Sigmoid colon (tissue), 7 donors: ENCODE results near the gene HCRT. TPM values are rescaled to one million over a fixed set of nuclear protein-coding genes. Genes with fewer than 3 reads are reported as not detected.
"Not testable (repeated sequence)": the region's sequence is repeated elsewhere in the genome, so short reads cannot be mapped to it uniquely, and the experiment has no call there.

Source experiments
- DNase-seq: peaks from one replicate; pipeline ENCODE4 v3.0.0-alpha.2; 2019
- H3K27ac ChIP-seq, 4 donors: fragments of 200-600 bp; sonication (generic); one replicate each; pipeline ENCODE4 v1.5.1; 2016 to 2019; ENCODE audit warnings: mild to moderate bottlenecking in 1 of 4
- H3K27me3 ChIP-seq, 3 donors: fragments of 200-600 bp; sonication (generic); one replicate each; pipeline ENCODE4 v1.5.1; 2019; ENCODE audit warnings: mild to moderate bottlenecking in 1 of 3
- H3K36me3 ChIP-seq, 4 donors: fragments of 200-600 bp; sonication (generic); one replicate each; pipeline ENCODE4 v1.5.1; 2016 to 2019
- H3K4me1 ChIP-seq, 4 donors: fragments of 200-600 bp; sonication (generic); one replicate each; pipeline ENCODE4 v1.5.1; 2017 to 2019
- H3K4me3 ChIP-seq, 4 donors: fragments of 200-600 bp; sonication (generic); one replicate each; pipeline ENCODE4 v1.5.1; 2017 to 2019; ENCODE audit warnings: mild to moderate bottlenecking in 2 of 4, moderate library complexity in 1 of 4
- H3K9me3 ChIP-seq, 4 donors: fragments of 200-600 bp in 3 of 4; sonication (generic) in 3 of 4; one replicate each; pipeline versions ENCODE4 v1.5.1 to v1.6.1; 2013 to 2019
- EP300 ChIP-seq, 4 donors: sonication (generic); formaldehyde crosslinking; IDR thresholded peaks; one replicate each; pipeline ENCODE4 v1.6.1; 2017; ENCODE audit warnings: antibody characterized with exemption in 4 of 4
- POLR2A ChIP-seq, 2 donors: fragments of 450-650 bp; IDR thresholded peaks; one replicate each; pipeline ENCODE4 v1.6.1; 2016; ENCODE audit warnings: antibody characterized with exemption in 2 of 2, mild to moderate bottlenecking in 2 of 2, moderate library complexity in 2 of 2
- POLR2AphosphoS5 ChIP-seq, 4 donors: sonication (generic); formaldehyde crosslinking; IDR thresholded peaks; one replicate each; pipeline ENCODE4 v1.6.1; 2017; ENCODE audit warnings: antibody characterized with exemption in 4 of 4
- WGBS, 2 donors: extraction: QIAGEN DNeasy Blood & Tissue Kit; methylation state at CpG; one replicate each; pipeline ENCODE4 v1.1.7; 2013; 5-methylcytosine and 5-hydroxymethylcytosine counted together
- intact Hi-C: fragments of 100-400 bp; cut with DNase I; formaldehyde crosslinking; loops from one replicate; pipeline ENCODE4 v1.15.1; 2023
- polyA plus RNA-seq, 3 donors: library from polyadenylated mRNA; stranded (reverse); fragments of 200-250 nt; gene quantifications; one replicate each; pipeline ENCODE4 v1.2.3, GENCODE V29; 2013
- total RNA-seq, 4 donors: library from RNA; depleted of rRNA; stranded (reverse); fragments of >200 nt; gene quantifications; one replicate each; pipeline ENCODE4 v1.1.0, GENCODE V29; 2016
- TF ChIP-seq, protein P1 (sequence below), 4 experiments: fragments of 450-650 bp in 3 of 4; fragments of 200-600 bp in 1 of 4; IDR thresholded peaks; one replicate each; pipeline ENCODE4 v1.5.1; 2016 to 2019; ENCODE audit warnings: antibody characterized with exemption in 4 of 4, mild to moderate bottlenecking in 3 of 4, moderate library complexity in 2 of 4
- donor health status: healthy with polysubstance abuse.
- donor health status: Bipolar disorder and iron deficiency.
- donor health status: healthy.

Gene HCRT
- total and polyA plus RNA-seq, 7 donors, result not detected

DNA sequence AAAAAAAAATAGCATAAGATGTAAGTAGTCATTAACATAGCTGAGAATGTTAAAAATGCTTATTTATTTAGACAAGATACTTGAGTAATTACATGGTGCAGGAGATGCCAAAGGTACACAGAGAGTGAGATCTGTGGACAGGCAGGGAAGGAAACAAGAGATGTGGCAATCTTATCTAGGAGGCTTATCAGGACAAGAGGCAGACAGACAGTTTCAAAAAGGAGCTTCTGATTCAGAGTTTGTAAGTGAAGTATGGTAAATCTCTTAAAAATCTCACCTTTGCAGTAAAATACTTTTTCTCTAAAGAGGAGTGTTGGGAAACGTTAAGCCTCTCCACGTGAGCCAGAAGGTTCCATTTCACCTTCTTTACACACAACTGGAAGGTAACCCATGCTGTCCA, 28.9 kb upstream of the HCRT start:
- no peak for DNase-seq
- Histone ChIP-seq H3K27me3 (no peaks in the 10 kb centered on the region), H3K27ac (no peak overlapping the region), H3K36me3 (peaks cover 35 to 97% (median 77%) of the 10 kb centered on the region in 4 donors), H3K9me3 (no peaks in the 10 kb centered on the region), H3K4me1 (no peaks in the 10 kb centered on the region), H3K4me3 (no peak overlapping the region)
- intact Hi-C loops, result no loop called here
- 78 to 93% methylated on average over 2 of the region's 2 CpGs for WGBS, 2 donors
- TF ChIP-seq, protein P1, sequence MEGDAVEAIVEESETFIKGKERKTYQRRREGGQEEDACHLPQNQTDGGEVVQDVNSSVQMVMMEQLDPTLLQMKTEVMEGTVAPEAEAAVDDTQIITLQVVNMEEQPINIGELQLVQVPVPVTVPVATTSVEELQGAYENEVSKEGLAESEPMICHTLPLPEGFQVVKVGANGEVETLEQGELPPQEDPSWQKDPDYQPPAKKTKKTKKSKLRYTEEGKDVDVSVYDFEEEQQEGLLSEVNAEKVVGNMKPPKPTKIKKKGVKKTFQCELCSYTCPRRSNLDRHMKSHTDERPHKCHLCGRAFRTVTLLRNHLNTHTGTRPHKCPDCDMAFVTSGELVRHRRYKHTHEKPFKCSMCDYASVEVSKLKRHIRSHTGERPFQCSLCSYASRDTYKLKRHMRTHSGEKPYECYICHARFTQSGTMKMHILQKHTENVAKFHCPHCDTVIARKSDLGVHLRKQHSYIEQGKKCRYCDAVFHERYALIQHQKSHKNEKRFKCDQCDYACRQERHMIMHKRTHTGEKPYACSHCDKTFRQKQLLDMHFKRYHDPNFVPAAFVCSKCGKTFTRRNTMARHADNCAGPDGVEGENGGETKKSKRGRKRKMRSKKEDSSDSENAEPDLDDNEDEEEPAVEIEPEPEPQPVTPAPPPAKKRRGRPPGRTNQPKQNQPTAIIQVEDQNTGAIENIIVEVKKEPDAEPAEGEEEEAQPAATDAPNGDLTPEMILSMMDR (IDR thresholded peaks at IDR 0.05), result no peak
- TF ChIP-seq POLR2A (IDR thresholded peaks at IDR 0.05) (no peak), EP300 (IDR thresholded peaks at IDR 0.05) (no peak)

DNA sequence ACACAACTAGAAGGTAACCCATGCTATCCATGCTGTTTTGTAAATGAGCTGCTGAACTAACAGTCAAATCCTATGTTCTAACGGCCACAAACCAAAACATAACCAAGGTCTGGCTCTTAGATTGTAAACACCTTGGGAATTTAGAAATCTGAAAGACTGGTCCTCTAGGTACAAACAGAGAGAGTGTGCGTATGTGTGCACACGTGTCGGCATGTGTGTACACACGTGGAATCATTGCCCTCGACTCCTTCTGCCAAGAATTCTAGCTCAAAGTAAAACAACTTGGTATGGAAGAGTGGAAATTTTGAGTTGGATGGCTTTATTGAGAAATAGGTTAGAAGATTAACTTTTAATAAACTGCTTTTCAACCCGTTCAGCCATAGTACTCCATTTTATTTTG, 27.1 kb upstream of the HCRT start:
- Histone ChIP-seq H3K27ac (peak overlapping the region; percentile 29 to 54 (median 46)), H3K9me3 (no peaks in the 10 kb centered on the region), H3K4me1 (no peaks in the 10 kb centered on the region), H3K27me3 (no peaks in the 10 kb centered on the region), H3K4me3 (no peak overlapping the region), H3K36me3 (peaks cover 33 to 100% (median 75%) of the 10 kb centered on the region in 4 donors)
- intact Hi-C loops, result no loop called here
- DNase-seq, result no peak
- WGBS, 2 donors, result 80 to 81% methylated on average over 7 of the region's 7 CpGs
- TF ChIP-seq POLR2AphosphoS5 (IDR thresholded peaks at IDR 0.05), result peak in 1 of 4 donors; percentile 28
- TF ChIP-seq, protein P1 (IDR thresholded peaks at IDR 0.05), result no peak

DNA sequence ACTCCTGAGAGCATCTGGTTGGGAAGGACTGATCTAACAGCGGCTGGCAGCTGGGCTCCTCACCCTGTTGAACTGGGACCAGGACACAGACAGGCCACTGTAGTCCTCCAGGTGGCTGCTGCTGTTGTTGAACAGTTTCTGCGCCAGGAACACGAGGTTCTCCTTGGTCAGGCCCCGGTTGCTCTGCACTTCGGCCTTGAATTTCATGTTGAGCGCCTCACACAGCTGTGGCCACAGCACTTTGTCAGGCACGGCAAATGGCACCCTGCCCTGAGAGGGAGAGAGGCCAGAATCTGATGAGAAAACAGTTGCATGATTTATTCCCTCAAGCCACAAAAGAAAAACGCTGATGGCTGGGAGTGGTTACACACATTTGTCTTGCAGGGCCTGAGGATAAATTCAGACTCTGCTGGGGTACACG, 26.7 kb upstream of the HCRT start:
- DNase-seq, result peak; percentile 92
- Histone ChIP-seq H3K36me3 (peaks cover 33 to 100% (median 74%) of the 10 kb centered on the region in 4 donors), H3K27ac (peak overlapping the region; percentile 29 to 54 (median 51))
- peak in 2 of 4 donors; percentile 26 to 37 for TF ChIP-seq POLR2AphosphoS5 (IDR thresholded peaks at IDR 0.05)
- H3K4me1 ChIP-seq, H3K27me3 ChIP-seq, intact Hi-C loops, H3K9me3 ChIP-seq, H3K4me3 ChIP-seq: not testable (repeated sequence)
- WGBS, 2 donors, result 71 to 77% methylated on average over 9 of the region's 9 CpGs

DNA sequence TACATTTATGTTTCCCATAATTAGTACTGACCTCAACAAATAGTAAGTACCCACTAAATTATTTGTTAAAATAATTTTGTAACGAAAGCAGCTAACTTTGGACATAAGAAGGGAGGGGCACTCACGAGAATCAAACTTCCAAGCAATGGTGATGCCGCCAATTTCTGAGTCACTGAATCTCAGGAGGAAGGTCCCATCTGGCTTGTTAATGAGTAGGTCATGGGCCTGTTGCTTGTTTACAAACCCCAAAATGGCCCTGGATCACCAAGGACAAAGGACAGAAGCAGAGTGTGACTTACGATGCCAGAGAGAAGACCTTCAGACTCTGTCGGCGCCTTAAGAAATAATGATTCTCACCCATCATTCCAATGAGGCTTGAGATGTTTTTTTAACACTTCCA, 24.8 kb upstream of the HCRT start:
- Histone ChIP-seq H3K36me3 (peaks cover 18 to 100% (median 70%) of the 10 kb centered on the region in 4 donors), H3K4me1 (no peaks in the 10 kb centered on the region), H3K27me3 (no peaks in the 10 kb centered on the region), H3K9me3 (no peaks in the 10 kb centered on the region), H3K4me3 (no peak overlapping the region), H3K27ac (no peak overlapping the region)
- TF ChIP-seq POLR2AphosphoS5 (IDR thresholded peaks at IDR 0.05) (no peak), POLR2A (IDR thresholded peaks at IDR 0.05) (no peak), EP300 (IDR thresholded peaks at IDR 0.05) (no peak)
- TF ChIP-seq, protein P1 (IDR thresholded peaks at IDR 0.05), result no peak
- 94% methylated on average over 6 of the region's 6 CpGs for WGBS, 2 donors
- no peak for DNase-seq
- intact Hi-C loops, result no loop called here

DNA sequence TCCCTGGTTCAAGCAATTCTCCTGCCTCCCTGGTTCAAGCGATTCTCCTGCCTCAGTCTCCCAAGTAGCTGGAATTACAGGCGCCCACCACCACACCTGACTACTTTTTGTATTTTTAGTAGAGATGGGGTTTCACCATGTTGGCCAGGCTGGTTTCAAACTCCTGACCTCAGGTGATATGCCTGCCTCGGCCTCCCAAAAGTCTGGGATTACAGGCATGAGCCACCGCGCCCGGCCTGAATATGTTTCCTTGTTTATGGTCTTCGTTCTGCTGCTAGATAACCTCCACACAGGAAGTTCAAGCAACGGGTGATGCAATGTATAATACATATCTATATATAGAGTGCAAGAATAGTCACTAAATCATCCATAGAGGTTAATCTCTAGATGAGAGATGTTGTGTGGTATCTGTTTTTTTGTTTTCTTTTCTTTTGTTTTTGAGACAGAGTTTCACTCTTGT, 20.9 kb upstream of the HCRT start:
- peaks cover 22 to 100% (median 75%) of the 10 kb centered on the region in 4 donors for H3K36me3 ChIP-seq
- H3K4me1 ChIP-seq, H3K27ac ChIP-seq, DNase-seq, H3K27me3 ChIP-seq, H3K9me3 ChIP-seq, H3K4me3 ChIP-seq, intact Hi-C loops: not testable (repeated sequence)
- 76 to 82% methylated on average over 8 of the region's 8 CpGs for WGBS, 2 donors

DNA sequence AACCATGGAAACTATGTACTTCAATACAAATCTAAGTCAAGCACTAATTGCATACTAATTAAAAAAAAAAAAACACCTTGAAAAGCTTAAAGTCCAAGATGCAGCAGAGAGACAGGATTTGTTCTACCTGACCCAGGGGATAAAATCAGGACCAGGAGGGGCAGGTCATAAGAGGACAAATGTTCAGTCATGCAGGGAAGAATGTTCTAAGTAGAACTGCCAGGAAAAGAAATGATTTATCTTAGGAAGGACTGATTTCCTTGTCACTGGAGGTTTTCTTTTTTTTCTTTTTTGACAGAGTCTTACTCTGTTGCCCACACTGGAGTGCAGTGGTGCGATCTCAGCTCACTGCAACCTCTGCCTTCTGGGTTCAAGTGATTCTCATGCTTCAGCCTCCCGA, 18.1 kb upstream of the HCRT start:
- H3K36me3 ChIP-seq, result peaks cover 4 to 100% (median 56%) of the 10 kb centered on the region in 4 donors
- H3K9me3 ChIP-seq, result no peaks in the 10 kb centered on the region
- no peak for DNase-seq
- no peaks in the 10 kb centered on the region for H3K4me1 ChIP-seq
- TF ChIP-seq EP300 (IDR thresholded peaks at IDR 0.05), result no peak
- TF ChIP-seq, protein P1 (IDR thresholded peaks at IDR 0.05), result no peak
- TF ChIP-seq POLR2AphosphoS5 (IDR thresholded peaks at IDR 0.05), result no peak
- no peak for TF ChIP-seq POLR2A (IDR thresholded peaks at IDR 0.05)
- WGBS, 2 donors, result 98% methylated on average over 2 of the region's 2 CpGs
- H3K27ac ChIP-seq, result no peak overlapping the region
- H3K27me3 ChIP-seq, result no peaks in the 10 kb centered on the region
- intact Hi-C loops, result no loop called here
- no peak overlapping the region for H3K4me3 ChIP-seq
